GM12891 (cell line): ENCODE data around the gene SEC14L5.

Experiments used
- DNase-seq: peaks from one replicate; pipeline ENCODE4 v3.0.0; 2011; ENCODE audit warnings: low spot score; ENCODE audit not compliant: insufficient read length
- FAIRE-seq: peaks from 2 replicates; lab custom pipeline; 2011; peaks lifted over from hg19 to GRCh38; lab: Jason Lieb, UNC
- PAX5 ChIP-seq: IDR thresholded peaks from 2 replicates; pipeline ENCODE4 v1.6.1; 2011; ENCODE audit warnings: low read length, moderate library complexity, mild to moderate bottlenecking; ENCODE audit not compliant: insufficient read depth, severe bottlenecking
- POLR2A ChIP-seq: IDR thresholded peaks from 2 replicates; pipeline ENCODE4 v1.6.1; 2011; ENCODE audit warnings: low read depth, low read length, control low read depth
- POLR2AphosphoS5 ChIP-seq: IDR thresholded peaks from 2 replicates; pipeline ENCODE4 v1.6.1; 2011; ENCODE audit warnings: low read depth, low read length, control low read depth
- POU2F2 ChIP-seq: IDR thresholded peaks from 2 replicates; pipeline ENCODE4 v1.6.1; 2011; ENCODE audit warnings: low read depth, mild to moderate bottlenecking, control low read depth, low read length, moderate library complexity
- SPI1 ChIP-seq: IDR thresholded peaks from 2 replicates; pipeline ENCODE4 v1.6.1; 2011; ENCODE audit warnings: low read depth, low read length, control low read depth
- TAF1 ChIP-seq: IDR thresholded peaks from 2 replicates; pipeline ENCODE4 v1.6.1; 2011; ENCODE audit warnings: low read depth, low read length, control low read depth

Gene SEC14L5

GRCh38 chr16:5004311-5004710, 46.2 kb downstream of the SEC14L5 start:
- no peak for FAIRE-seq

GRCh38 chr16:5005916-5006315, 47.8 kb downstream of the SEC14L5 start:
- no peak for DNase-seq
- FAIRE-seq, result no peak
- TF ChIP-seq POLR2A, result no peak
- TF ChIP-seq POU2F2, result no peak
- TF ChIP-seq TAF1, result no peak
- TF ChIP-seq PAX5, result no peak
- TF ChIP-seq POLR2AphosphoS5, result no peak
- no peak for TF ChIP-seq SPI1

More at GRCh38 chr16:5004311-5004710, 46.2 kb downstream of the SEC14L5 start:
- TF ChIP-seq PAX5 (no peak), POLR2A (no peak), POLR2AphosphoS5 (no peak), SPI1 (no peak), TAF1 (no peak), POU2F2 (no peak)
- DNase-seq, result no peak

- FAIRE-seq (no peak), DNase-seq (no peak)
- TF ChIP-seq POU2F2 (no peak), POLR2A (no peak), POLR2AphosphoS5 (no peak), TAF1 (no peak), SPI1 (no peak), PAX5 (no peak)
These were observed 48.4 kb downstream of the SEC14L5 start for GRCh38 chr16:5006348-5007193.

- FAIRE-seq (no peak), DNase-seq (no peak)
- no peak for TF ChIP-seq POLR2AphosphoS5
- no peak for TF ChIP-seq SPI1
- no peak for TF ChIP-seq TAF1
- no peak for TF ChIP-seq POLR2A
- no peak for TF ChIP-seq PAX5
- TF ChIP-seq POU2F2, result no peak
These were observed 49.1 kb downstream of the SEC14L5 start for GRCh38 chr16:5007256-5007655.

- DNase-seq (no peak), FAIRE-seq (no peak)
- TF ChIP-seq POU2F2, result no peak
- TF ChIP-seq SPI1, result no peak
- no peak for TF ChIP-seq PAX5
- no peak for TF ChIP-seq TAF1
- TF ChIP-seq POLR2AphosphoS5, result no peak
- TF ChIP-seq POLR2A, result no peak
These were observed 50.2 kb downstream of the SEC14L5 start for GRCh38 chr16:5008311-5008731.

- DNase-seq, result no peak
- no peak for FAIRE-seq
- TF ChIP-seq PAX5 (no peak), POU2F2 (no peak), POLR2A (no peak), POLR2AphosphoS5 (no peak), SPI1 (no peak), TAF1 (no peak)
These were observed 52.6 kb downstream of the SEC14L5 start for GRCh38 chr16:5010576-5011329.

GRCh38 chr16:5011637-5012036, 53.5 kb downstream of the SEC14L5 start:
- FAIRE-seq (no peak), DNase-seq (no peak)
- TF ChIP-seq SPI1, result no peak

GRCh38 chr16:5012887-5013286, 54.8 kb downstream of the SEC14L5 start:
- DNase-seq (no peak), FAIRE-seq (no peak)
- TF ChIP-seq POU2F2 (no peak), PAX5 (no peak)

GRCh38 chr16:5015351-5015750, 57.2 kb downstream of the SEC14L5 start:
- FAIRE-seq (no peak), DNase-seq (no peak)
- TF ChIP-seq POLR2AphosphoS5 (no peak), POU2F2 (no peak)

- DNase-seq (no peak), FAIRE-seq (no peak)
- TF ChIP-seq SPI1, result no peak
- no peak for TF ChIP-seq POLR2A
- no peak for TF ChIP-seq PAX5
- TF ChIP-seq POLR2AphosphoS5, result no peak
- TF ChIP-seq TAF1, result no peak
- no peak for TF ChIP-seq POU2F2
These were observed 57.8 kb downstream of the SEC14L5 start for GRCh38 chr16:5015887-5016286.
